Lower lobe of right lung (tissue), 2 donors: ENCODE measurements around the gene MIAT. TPM values are rescaled to one million over a fixed set of nuclear protein-coding genes. Genes with fewer than 3 reads are reported as not detected.
A peak's percentile ranks its signal among the peaks of the same experiment; 100 is the strongest.

Source experiments
- ATAC-seq, 2 donors: fragments of 200-7000 bp; cut with Tn5 transposase; one replicate each; pipeline ENCODE4 v1.9.1; 2020 to 2022; ENCODE audit warnings: mild to moderate bottlenecking in 2 of 2, moderate library complexity in 2 of 2
- DNase-seq: peaks from one replicate; pipeline ENCODE4 v3.0.0-alpha.2; 2020
- H3K27ac ChIP-seq: fragments of 200-600 bp; one replicate; pipeline ENCODE4 v1.8.0; 2022
- H3K27me3 ChIP-seq: fragments of 200-600 bp; one replicate; pipeline ENCODE4 v1.8.0; 2022; ENCODE audit warnings: low read depth
- H3K36me3 ChIP-seq: fragments of 200-600 bp; one replicate; pipeline ENCODE4 v1.8.0; 2022; ENCODE audit warnings: mild to moderate bottlenecking
- H3K4me1 ChIP-seq: fragments of 200-600 bp; one replicate; pipeline ENCODE4 v1.8.0; 2022
- H3K4me3 ChIP-seq: fragments of 200-600 bp; one replicate; pipeline ENCODE4 v1.8.0; 2022; ENCODE audit warnings: mild to moderate bottlenecking
- H3K9me3 ChIP-seq: fragments of 200-600 bp; one replicate; pipeline ENCODE4 v1.8.0; 2022
- CTCF ChIP-seq: fragments of 200-600 bp; IDR thresholded peaks from one replicate; pipeline ENCODE4 v1.8.0; 2022; ENCODE audit warnings: antibody characterized with exemption, mild to moderate bottlenecking
- intact Hi-C: fragments of 100-400 bp; cut with DNase I; formaldehyde crosslinking; loops from one replicate; pipeline ENCODE4 v1.11.0; 2022
- total RNA-seq: library from RNA; stranded (reverse); fragmentation: NEBNext Ultra II Directional; extraction: Animal tissue kit (Norgen Biotek cat#: 25700); gene quantifications from one replicate; pipeline ENCODE4 v1.2.1, GENCODE V29; 2021
- donor health status: DM: no; HTN: yes; CAD: no; lungs with severe emphysema.

Gene MIAT
- total RNA-seq, 1 donor from 2014 or later: 6.8 TPM

GRCh38 chr22:26663374-26663923 lies 6.1 kb downstream of the MIAT start:
- Histone ChIP-seq H3K4me3 (no peak overlapping the region), H3K9me3 (no peaks in the 10 kb centered on the region)
- ATAC-seq: no peak

GRCh38 chr22:26665813-26666231 lies 8.4 kb downstream of the MIAT start:
- DNase-seq: no peak
- intact Hi-C loops: no loop called here
- no peak for ATAC-seq
- H3K27ac ChIP-seq: no peak overlapping the region
- peaks cover 5% of the 10 kb centered on the region for H3K4me1 ChIP-seq
- TF ChIP-seq CTCF: no peak
- H3K9me3 ChIP-seq: no peaks in the 10 kb centered on the region
- no peak overlapping the region for H3K4me3 ChIP-seq
- no peaks in the 10 kb centered on the region for H3K36me3 ChIP-seq
- H3K27me3 ChIP-seq: no peaks in the 10 kb centered on the region

More at GRCh38 chr22:26663374-26663923, 6.1 kb downstream of the MIAT start:
- no peak for TF ChIP-seq CTCF
- intact Hi-C loops: no loop called here
- no peak overlapping the region for H3K27ac ChIP-seq
- peaks cover 6% of the 10 kb centered on the region for H3K27me3 ChIP-seq
- no peak for DNase-seq
- no peaks in the 10 kb centered on the region for H3K36me3 ChIP-seq
- peaks cover 15% of the 10 kb centered on the region for H3K4me1 ChIP-seq

DNA sequence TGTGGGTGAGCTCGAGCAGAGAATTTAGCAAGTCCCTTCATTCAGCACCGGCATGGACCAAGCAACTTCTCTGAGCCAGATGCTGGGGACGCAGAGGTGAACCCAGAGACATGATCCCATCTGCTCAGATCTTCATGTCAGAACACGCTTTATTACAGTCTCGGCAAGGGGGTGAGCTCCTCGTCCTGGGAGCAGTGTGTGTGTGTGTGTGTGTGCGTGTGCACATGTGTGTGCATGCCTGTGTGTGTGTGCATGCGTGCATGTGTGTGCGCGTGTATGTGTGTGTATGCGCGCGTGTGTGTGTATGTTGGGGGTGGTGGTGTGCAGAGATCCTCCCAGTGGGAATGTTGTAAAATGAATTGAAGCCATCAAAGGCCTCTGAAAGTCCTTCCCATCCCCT lies 9.8 kb downstream of the MIAT start:
- H3K4me3 ChIP-seq: no peak overlapping the region
- ATAC-seq (no peak), DNase-seq (no peak)
- no peaks in the 10 kb centered on the region for H3K36me3 ChIP-seq
- no peak overlapping the region for H3K27ac ChIP-seq
- intact Hi-C loops: no loop called here
- H3K27me3 ChIP-seq: no peaks in the 10 kb centered on the region
- no peak for TF ChIP-seq CTCF
- peaks cover 19% of the 10 kb centered on the region for H3K4me1 ChIP-seq
- H3K9me3 ChIP-seq: no peaks in the 10 kb centered on the region

DNA sequence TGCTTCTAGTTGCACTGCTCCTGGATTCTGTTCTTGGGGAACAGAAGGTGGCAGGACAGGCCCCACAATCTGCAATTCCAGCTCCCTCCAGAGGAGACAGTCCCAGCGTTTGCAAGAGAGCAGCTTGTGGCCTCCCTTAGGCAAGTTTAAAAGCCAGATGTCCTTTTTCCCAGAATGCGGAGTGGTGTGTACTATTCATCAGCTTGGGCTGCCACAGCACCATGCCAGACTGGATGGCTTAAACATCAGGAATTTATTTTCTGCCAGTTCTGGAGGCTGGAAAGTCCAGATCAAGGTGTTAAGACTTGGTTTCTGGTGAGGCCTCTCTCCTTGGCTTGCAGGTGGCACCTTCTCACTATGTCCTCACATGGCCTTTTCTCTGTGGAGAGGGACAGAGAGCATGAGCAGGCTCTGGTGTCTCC lies 11.7 kb downstream of the MIAT start:
- Histone ChIP-seq H3K27me3 (no peaks in the 10 kb centered on the region), H3K4me3 (no peak overlapping the region), H3K36me3 (no peaks in the 10 kb centered on the region), H3K27ac (no peak overlapping the region), H3K9me3 (no peaks in the 10 kb centered on the region), H3K4me1 (peaks cover 29% of the 10 kb centered on the region)
- intact Hi-C loops: no loop called here
- peak; percentile 32 for TF ChIP-seq CTCF
- no peak for ATAC-seq
- no peak for DNase-seq

DNA sequence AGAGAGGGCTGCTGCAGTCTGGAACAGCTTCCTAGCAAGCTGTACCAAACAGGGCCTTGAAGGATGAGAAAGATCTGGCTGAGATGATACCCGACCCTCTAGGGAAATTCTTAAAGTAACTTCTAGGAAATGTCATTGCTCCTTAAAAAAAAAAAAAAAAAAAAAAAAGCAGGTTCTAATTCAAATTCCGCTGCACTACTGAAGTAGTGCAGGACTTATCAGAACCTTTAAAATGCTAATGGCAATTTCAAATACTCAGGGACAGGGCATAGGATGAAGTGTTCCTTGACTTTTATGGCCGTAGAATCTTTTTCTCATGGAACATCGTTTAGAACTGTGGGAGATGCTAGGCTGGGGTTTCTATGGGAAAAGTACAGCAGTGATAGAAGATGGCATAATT lies 13.1 kb downstream of the MIAT start:
- ATAC-seq (no peak), DNase-seq (no peak)
- Histone ChIP-seq H3K27ac (peak overlapping the region; percentile 97), H3K9me3 (no peaks in the 10 kb centered on the region), H3K4me3 (no peak overlapping the region), H3K36me3 (no peaks in the 10 kb centered on the region), H3K4me1 (peaks cover 43% of the 10 kb centered on the region), H3K27me3 (no peaks in the 10 kb centered on the region)
- intact Hi-C loops: no loop called here
- no peak for TF ChIP-seq CTCF
